ENCODE data around the gene COIL. TPM values are rescaled to one million over a fixed set of nuclear protein-coding genes. Genes with fewer than 3 reads are reported as not detected.
"Not testable (repeated sequence)": the region's sequence is repeated elsewhere in the genome, so short reads cannot be mapped to it uniquely, and the experiment has no call there.

COIL gene
- total RNA-seq, 2 donors from 2014 or later = 9.2 to 9.4 TPM

DNA sequence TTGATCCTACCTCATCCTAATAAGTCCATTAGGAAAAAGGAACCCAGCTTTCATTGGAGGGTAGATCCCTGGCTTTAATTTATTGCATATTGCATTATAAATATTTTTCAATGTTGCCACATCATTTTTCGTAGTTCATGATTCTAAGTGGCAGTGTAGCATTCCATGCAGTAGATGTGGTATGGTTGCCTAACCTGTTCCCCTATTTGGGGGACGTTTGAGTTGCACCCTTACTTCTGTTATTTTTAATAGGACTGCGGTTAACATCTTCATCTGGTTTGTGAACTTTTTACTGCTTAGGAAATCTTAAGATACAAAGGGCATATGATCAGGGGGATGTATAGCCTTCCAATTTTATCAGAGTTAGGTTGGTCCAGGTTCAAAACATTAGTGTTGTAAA is 22.5 kb upstream of the COIL start:
- intact Hi-C loops (cut with DNase I) = no loop called here
- DNase-seq (no peak), ATAC-seq (no peak)

DNA sequence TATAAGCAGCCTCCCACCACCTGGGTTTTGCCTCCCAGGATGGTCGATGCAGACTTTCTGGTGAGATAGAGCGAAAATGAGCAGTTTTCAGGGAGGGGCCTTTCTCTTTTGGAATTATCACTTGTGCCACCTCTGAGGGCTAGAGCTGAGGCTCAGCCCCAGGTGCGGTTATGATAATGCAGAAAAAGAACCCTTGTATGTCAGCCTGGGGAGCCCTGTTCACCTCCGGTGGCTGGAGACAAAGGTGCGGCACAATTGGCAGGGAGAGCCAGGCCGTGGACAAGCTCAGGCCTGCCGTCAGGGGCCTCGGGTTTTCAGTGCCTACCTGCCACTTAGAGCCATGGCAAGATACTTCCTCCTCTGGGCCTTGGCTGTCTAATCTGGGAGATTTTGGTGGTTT is 21.5 kb upstream of the COIL start:
- intact Hi-C loops (cut with DNase I) = no loop called here
- ATAC-seq = no peak
- DNase-seq = no peak

DNA sequence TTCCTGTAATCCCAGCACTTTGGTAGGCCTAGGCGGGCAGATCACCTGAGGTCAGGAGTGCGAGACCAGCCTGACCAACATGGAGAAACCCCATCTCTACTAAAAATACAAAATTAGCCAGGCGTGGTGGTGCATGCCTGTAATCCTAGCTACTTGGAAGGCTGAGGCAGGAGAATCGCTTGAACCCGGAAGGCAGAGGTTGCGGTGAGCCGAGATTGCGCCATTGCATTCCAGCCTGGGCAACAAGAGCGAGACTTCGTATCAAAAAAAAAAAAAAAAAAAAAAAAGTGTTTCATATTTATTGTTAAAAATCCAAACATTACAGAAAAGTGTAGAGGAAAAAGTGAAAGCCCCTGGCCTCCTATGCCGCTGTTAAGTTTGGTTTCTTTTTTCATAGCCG is 19.7 kb upstream of the COIL start:
- DNase-seq; intact Hi-C loops (cut with DNase I); ATAC-seq: not testable (repeated sequence)

DNA sequence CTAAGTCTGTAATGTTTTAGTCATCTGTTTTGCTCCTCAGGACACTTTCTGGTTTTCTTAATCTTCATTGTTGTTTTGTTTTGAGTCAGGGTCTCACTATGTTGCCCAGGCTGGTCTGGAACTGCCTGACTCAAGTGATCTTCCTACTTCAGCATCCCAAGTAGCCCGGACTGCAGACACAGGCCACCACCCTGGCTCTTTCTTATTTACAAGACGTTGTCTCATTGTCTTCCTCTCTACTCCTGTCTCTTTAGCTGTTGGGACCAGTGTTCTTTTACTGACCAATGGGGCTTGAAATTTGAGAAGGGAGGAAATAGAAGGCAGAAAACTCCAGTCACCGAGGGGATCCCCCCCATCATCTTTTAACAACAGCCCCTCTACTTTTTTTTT is 18.2 kb upstream of the COIL start:
- ATAC-seq = no peak
- intact Hi-C loops (cut with DNase I) = no loop called here
- DNase-seq = no peak

DNA sequence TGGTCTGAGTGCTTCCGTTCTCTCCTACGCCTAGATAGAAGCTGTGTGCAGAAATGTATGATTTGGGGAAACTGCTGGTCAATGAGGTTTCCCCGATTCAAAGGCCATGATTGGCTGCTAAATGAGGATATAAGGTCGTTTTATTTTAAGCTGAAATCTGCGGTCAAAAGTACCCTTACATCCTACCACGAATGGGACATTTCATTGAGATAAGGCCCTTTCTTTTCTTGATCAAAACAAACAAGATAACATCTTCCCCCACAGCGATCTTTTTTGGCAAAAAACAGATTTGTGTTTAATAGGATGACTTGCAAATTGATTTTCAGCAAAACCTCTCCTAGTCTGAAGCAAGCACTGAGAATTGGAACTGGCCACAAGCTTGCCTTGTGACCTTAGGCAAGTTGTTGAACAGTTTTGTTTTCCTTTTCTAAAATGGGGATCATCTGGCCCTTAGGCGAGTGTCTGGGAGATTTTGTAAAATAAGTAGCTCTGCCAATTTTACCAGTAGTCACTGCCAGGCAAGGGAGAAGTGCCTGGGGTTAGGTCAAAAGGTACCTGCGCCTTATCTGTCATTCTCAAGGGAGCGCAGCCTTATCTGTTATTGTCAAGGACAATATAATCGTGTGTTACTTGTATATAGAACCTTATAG is 17.7 kb upstream of the COIL start:
- no peak for DNase-seq
- intact Hi-C loops (cut with DNase I) = no loop called here
- ATAC-seq = peak; percentile 9 to 28

DNA sequence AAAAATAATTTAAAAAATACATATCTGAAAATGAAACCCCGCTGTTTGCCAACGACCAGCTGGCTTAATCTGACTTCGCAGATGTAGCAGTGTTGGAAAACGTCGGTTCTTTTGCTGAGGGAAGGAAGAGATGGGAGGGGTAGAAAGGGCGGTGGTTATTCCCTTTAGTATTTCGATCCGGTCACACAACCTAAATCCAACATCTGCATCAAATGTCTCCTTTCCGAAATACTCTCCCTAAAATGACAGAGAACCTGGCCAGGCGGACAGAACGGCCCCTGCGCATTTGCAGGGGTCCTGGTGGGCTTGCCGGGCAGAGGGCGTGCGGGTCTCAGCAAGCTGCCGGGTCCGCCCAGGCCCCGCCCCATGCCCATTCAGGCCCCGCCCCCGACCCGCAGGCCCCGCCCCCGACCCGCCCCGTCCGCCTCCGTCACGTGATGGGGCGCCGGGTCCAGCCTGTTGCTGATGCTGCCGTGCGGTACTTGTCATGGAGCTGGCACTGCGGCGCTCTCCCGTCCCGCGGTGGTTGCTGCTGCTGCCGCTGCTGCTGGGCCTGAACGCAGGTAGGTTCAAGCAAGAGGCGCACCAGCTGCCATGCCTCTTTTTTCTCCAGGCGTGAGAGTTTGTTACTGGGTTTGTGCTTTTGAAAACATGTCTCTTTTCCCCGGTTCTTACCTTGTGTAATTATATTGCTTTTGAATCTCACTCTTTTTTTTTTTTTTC is 17.0 kb upstream of the COIL start, which contains the start of gene SCPEP1:
Gene SCPEP1, plus strand, starts transcription at position 459 of the 723 bp plus-strand sequence. Its CDS starts 29 bp downstream, at position 488.
- peak; percentile 98 to 99 for ATAC-seq
- intact Hi-C loops (cut with DNase I) = no loop called here
- DNase-seq = peak; percentile 88

DNA sequence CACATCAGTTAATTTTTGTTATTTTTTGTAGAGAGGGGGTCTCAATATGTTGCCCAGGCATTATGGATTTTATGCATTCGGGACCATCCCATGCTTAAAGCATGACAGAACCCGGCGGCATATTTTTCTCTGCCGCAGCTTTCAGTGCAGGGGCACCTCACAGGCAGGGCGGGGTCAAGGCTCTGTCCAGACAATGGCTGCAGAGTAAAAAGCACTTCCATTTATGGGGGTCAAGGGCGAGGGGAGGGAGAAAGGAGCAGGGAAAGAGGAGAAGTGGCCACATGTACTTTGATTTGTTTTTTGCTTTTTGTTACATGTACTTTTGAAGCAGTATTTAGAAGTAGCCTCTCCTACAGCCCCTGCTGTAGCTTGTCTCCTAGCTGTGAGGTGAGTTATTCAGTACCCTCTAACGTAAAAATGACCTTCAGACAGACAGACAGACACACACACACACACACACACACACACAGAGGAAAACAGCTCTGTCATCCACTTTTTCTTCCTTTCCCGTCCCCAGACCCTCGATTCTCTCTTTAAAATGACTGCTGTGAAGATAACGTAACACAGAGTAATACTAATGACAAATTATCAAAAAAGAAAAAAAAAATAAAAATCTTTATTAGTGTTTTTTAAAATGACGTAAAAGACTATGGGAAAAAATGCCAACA is 16.2 kb upstream of the COIL start:
- intact Hi-C loops (cut with DNase I) = no loop called here
- ATAC-seq (peak in 1 of 2 donors; percentile 18), DNase-seq (no peak)

DNA sequence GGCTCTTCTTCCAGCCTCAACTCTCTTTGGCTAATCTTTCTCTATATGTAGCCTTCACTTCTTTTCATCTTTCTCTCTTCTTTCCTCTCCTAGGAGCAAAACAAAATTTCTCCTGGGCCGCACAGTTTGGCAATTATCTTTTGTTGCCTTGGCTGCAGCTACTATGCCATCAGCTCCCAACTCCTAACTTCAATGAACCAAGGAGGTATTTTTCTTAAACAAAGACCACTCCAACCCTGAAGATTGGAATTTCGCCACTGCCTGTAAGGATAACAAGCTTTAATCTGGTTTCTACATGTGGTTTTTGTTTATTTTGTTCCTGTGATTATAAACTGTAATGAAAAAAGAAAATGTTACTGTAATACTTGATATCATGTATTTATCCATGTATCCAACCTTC is 14.8 kb upstream of the COIL start:
- no peak for DNase-seq
- intact Hi-C loops (cut with DNase I) = no loop called here
- no peak for ATAC-seq

DNA sequence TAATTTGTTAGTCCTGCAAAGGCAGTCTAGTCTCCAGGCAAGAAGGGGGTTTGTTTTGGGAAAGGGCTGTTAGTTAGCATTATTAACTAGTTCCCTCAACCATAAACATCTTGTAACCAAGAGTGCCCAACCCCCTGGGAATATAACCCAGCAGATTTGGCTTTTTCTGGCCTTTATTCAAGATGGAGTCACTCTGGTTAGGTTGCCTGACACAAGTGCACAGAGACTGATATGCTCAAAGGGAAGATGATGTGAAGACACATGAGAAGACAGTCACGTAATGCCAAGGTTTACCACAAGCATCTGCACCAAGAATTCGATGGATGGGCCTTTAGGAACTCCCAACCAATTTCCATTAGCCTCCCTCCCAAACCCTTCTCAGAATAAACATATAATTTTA is 13.2 kb upstream of the COIL start:
- DNase-seq (no peak), ATAC-seq (no peak)
- intact Hi-C loops (cut with DNase I) = no loop called here

DNA sequence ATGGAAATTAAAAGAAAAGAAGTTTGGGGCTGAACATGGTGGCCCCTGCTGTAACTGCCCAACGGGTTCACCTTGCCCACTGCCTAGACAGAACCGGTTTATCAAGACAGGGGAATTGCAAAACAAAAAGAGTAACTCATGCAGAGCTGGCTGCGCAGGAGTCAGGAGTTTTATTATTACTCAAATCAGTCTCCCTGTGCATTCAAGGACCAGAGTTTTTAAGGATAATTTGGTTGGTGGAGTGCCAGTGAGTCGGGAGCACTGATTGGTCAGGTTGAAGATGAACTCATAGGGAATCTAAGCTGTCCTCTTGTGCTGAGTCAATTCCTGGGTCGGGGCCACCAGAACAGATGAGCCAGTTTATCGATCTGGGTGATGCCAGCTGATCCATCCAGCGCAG is 12.7 kb upstream of the COIL start:
- DNase-seq (no peak), ATAC-seq (no peak)
- intact Hi-C loops (cut with DNase I) = no loop called here

DNA sequence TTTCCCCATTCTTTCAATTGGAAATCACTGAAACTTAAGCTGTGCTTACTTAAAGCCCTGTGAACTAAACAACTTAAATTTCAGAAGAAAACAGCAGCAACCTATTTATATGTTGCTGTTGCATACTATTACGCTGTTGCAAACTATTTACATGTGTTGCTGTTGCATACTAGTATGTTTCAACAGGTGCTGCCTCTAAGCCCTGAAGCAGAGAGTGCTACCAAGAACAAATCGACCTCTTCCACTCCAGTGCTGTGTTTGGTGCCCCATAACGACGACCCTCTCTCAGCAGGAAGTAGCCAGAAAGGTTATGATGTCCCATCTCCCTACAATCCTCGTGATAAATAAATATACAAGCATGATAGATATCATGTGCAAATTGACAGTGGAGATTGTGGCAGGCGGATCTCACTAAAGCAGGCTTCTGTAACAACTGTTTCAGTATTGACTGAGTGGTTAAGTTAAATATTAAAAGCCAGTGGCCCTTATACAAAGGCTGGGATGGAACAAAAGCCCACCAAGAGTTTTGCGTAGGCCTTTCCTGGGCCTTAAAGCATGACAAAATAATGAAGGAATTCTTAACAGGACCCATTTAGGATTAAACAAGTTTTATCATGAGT is 11.4 kb upstream of the COIL start:
- ATAC-seq (no peak), DNase-seq (no peak)
- intact Hi-C loops (cut with DNase I) = no loop called here

DNA sequence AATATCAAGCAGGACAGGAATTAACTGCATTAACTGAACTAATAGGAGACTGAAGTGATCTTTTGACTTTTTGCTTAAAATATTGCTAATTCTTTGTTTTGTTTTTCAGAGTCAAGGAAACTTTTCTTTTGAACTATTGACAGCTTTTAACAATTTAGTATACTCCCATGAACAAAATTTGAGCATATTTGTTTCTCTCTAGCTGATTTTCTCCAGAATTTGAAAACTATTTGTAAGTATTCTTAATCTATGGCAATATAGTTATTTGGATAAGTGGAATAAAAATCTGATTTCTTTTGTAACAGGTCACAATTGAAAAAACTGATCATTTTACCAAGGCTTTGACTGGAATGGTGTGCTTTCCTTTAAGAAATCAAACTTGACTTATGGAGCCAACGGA is 10.1 kb upstream of the COIL start:
- no peak for DNase-seq
- no peak for ATAC-seq
- intact Hi-C loops (cut with DNase I) = no loop called here

DNA sequence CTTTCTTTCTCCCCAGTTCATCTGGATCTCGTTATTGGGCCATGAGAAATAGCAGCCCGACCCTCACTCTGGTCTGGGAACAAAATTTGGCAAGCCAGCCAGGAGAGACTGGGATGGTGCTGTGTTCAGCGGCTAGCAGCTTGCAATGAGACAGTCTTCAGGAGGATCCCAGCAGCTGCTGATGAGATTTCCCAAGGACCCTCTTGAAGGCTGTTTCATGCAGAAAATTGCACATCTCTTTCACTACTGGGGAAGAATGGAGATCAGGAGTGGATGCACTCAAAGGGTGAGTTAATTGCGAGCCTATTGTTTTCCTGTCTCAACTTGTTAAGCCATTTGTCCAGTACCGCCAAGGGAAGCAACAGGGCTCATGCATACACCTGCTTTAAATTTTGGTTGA is 5.5 kb upstream of the COIL start:
- intact Hi-C loops (cut with DNase I) = no loop called here
- DNase-seq = no peak
- no peak for ATAC-seq

DNA sequence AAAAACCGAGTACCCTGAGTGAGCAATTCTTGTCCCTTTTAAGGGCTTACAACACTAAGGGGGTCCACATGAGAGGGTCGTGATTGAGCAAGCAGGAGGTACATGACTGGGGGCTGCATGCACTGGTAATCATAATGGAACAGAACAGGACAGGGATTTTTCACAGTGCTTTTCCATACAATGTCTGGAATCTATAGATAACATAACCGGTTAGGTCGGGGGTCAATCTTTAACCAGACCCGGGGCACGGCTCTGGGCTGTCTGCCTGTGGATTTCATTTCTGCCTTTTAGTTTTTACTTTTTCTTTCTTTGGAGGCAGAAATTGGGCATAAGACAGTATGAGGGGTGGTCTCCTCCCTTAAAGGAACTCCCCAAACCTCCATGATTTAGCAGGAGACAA is 4.8 kb upstream of the COIL start:
- DNase-seq; ATAC-seq; intact Hi-C loops (cut with DNase I): not testable (repeated sequence)

DNA sequence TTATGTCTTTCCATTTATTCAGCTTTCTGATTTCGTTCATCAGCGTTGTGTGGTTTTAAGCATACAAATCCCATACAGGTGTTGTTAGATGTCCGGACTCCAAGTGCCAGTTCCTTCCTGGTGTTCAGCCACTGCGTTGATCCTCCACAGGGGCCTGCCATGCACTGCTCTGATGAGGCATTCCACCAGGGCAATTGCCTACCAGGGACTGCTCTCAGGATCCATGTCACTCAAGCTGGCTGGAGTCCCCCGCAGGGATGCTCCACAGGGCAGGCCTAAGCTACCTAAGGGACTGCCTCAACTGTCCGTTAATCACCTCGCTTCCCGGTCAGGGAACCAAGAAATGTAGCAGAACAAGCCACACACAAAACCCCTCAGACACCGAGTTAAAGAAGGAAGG is 4.4 kb upstream of the COIL start:
- ATAC-seq; DNase-seq; intact Hi-C loops (cut with DNase I): not testable (repeated sequence)

DNA sequence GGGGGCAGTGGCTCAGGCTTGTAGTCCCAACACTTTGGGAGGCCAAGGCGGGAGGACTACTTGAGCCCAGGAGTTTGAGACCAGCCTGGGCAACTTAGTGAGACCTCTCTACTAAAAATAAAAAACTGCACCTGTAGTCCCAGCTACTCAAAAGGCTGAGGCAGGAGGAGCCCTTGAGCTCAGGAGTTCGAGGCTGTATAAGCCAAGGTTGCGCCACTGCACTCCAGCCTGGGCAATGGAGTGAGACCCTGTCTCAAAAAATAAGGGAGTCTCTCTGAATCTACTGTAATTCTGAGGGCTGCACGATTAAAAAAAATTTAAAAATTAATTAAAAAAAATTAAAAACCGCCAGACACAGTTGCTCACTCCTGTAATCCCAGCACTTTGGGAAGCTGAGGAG is 3.9 kb downstream of the COIL start:
- intact Hi-C loops (cut with DNase I) = no loop called here
- ATAC-seq = no peak

DNA sequence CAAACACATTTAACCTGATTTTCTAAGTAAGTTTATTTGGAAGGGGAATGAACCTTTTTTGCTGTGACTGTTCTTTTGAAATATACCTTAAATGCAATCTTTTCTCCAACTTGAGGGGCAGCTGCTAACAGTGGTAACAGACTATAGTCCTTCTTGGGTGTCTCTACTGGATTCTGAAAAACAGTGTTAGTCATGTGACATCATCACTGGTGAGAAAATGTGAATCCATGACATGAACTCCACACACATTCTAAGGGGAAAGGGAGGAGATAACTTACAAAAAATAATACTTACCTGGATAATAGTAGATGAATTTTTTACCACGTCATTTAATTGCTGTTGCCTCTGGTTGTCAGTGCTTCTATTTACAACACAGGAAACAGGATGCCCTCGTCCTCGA is 11.3 kb downstream of the COIL start:
- no peak for DNase-seq
- no peak for ATAC-seq
- intact Hi-C loops (cut with DNase I) = no loop called here

More for the DNA sequence above, 3.9 kb downstream of the COIL start:
- no peak for DNase-seq

DNA sequence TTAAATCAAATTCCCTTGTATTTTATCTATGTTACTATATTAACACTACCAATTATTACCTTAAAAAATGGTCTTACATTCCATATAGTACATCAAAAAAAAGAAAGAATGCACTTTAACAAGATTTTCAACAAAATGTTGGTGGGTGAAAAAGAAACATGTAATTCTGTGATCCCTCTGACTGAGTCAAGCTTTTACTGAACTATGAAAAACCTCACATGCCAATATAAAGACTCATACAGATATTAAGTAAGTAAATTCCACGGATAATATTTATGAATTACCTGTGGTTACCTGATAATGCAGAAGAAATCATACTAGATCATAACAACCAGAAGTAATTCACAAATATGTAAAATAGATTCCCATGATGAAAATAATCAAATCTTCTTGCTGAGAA is 12.4 kb downstream of the COIL start:
- no peak for DNase-seq
- intact Hi-C loops (cut with DNase I) = no loop called here
- ATAC-seq = no peak

DNA sequence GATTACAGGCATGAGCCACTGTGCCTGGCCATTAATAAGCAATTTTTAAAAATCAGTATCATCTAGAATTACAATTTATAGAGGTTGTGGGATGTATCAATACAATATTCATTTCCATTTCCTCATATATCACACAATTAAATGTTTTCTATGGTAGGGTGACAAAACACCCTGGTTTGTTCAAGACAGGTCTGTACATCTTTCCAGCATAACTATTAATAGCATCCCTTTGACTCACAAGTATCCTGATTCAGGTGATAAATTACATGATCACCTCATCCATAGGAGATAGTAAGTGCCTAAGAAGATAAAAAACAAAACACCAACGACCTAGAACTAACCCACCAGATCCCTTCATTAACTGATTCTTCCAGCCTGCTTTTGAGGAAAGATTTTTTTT is 13.1 kb downstream of the COIL start:
- intact Hi-C loops (cut with DNase I) = no loop called here
- ATAC-seq (no peak), DNase-seq (no peak)

DNA sequence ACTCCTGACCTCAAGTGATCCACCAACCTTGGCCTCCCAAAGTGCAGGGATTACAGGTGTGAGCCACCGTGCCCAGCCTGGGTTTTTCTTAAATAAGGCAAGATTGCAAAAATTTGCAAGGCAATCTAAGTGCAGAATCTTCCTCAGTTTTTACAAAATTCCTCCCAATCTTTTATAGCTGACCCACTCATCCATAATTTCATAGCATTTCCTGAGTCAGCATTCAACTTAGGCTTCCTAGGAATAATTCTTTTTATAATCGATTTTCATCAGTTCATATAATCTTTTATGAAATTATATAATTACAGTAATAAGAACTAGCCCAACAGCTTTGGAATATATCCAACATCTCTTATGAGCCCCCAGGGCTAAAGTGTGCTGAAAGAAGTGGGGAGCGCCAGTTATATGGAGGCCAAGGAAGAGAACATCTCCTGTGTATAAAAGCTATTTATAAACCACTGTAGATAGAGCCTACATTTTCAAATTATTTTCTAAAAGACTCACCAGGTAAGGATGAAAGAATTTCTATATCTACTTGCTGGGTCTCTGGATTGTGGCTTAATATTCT is 14.8 kb downstream of the COIL start:
- intact Hi-C loops (cut with DNase I) = no loop called here
- DNase-seq = no peak
- ATAC-seq = no peak
